CD14-positive monocyte (primary cell): ENCODE measurements around the gene FIBCD1. TPM values are rescaled to one million over a fixed set of nuclear protein-coding genes. Genes with fewer than 3 reads are reported as not detected.

ENCODE experiments used
- DNase-seq, 3 donors: peaks; one replicate each; pipeline ENCODE4 v3.0.0-alpha.2; 2011 to 2022
- H2AFZ ChIP-seq: 2 replicates; pipeline ENCODE4 v1.6.0; 2012; ENCODE audit warnings: mild to moderate bottlenecking, low read depth, low read length, inconsistent platforms; ENCODE audit not compliant: insufficient read depth, poor library complexity, severe bottlenecking
- H3K27ac ChIP-seq, 2 donors: 1 replicate in 1 of 2; 2 replicates in 1 of 2; pipeline ENCODE4 v1.5.1; 2012 to 2013; ENCODE audit warnings: low read length in 2 of 2, control low read depth in 1 of 2, inconsistent platforms in 1 of 2, low read depth in 1 of 2, mild to moderate bottlenecking in 1 of 2
- H3K27me3 ChIP-seq, 2 donors: one replicate each; pipeline versions ENCODE4 v1.6.0 to v1.6.1; 2011 to 2013; ENCODE audit warnings: low read length in 2 of 2; ENCODE audit not compliant: control insufficient read depth in 2 of 2, insufficient read depth in 2 of 2
- H3K36me3 ChIP-seq, 2 donors: replicated peaks in 1 of 2; 1 replicate in 1 of 2; 2 replicates in 1 of 2; pipeline versions ENCODE4 v1.5.1 to v1.6.1; 2012 to 2013; ENCODE audit warnings: low read length in 2 of 2, control low read depth in 1 of 2, inconsistent platforms in 1 of 2, mild to moderate bottlenecking in 1 of 2; ENCODE audit not compliant: insufficient read depth in 2 of 2, control insufficient read depth in 1 of 2
- H3K4me1 ChIP-seq, 2 donors: 1 replicate in 1 of 2; 2 replicates in 1 of 2; pipeline versions ENCODE4 v1.5.1 to v1.6.1; 2012 to 2013; ENCODE audit warnings: low read length in 2 of 2, control low read depth in 1 of 2, inconsistent platforms in 1 of 2, mild to moderate bottlenecking in 1 of 2, moderate library complexity in 1 of 2; ENCODE audit not compliant: insufficient read depth in 2 of 2, control insufficient read depth in 1 of 2
- H3K4me2 ChIP-seq: replicated peaks from 2 replicates; pipeline ENCODE3; 2012; ENCODE audit warnings: low read length, moderate library complexity, mild to moderate bottlenecking; ENCODE audit not compliant: poor library complexity, severe bottlenecking; ENCODE audit errors: extremely low read depth
- H3K4me3 ChIP-seq, 3 experiments: fragments of 200-600 bp in 1 of 3; sonication (generic) in 1 of 3; replicated peaks in 1 of 3; 1 replicate in 2 of 3; 2 replicates in 1 of 3; pipeline ENCODE4 v1.5.1; 2011 to 2013; ENCODE audit warnings: low read length in 3 of 3, mild to moderate bottlenecking in 3 of 3, control low read depth in 2 of 3, low read depth in 2 of 3, inconsistent platforms in 1 of 3, moderate library complexity in 1 of 3
- H3K79me2 ChIP-seq: 2 replicates; pipeline ENCODE4 v1.6.0; 2012; ENCODE audit warnings: mild to moderate bottlenecking, control low read depth, inconsistent platforms, low read length, moderate library complexity; ENCODE audit not compliant: insufficient read depth
- H3K9ac ChIP-seq: 2 replicates; pipeline ENCODE4 v1.6.0; 2017; ENCODE audit warnings: low read length, mild to moderate bottlenecking; ENCODE audit not compliant: insufficient read depth, poor library complexity, severe bottlenecking
- H3K9me3 ChIP-seq, 2 donors: replicated peaks in 1 of 2; 1 replicate in 1 of 2; 2 replicates in 1 of 2; pipeline versions ENCODE4 v1.5.1 to v1.6.1; 2012 to 2013; ENCODE audit warnings: low read length in 2 of 2, control low read depth in 1 of 2; ENCODE audit not compliant: control insufficient read depth in 1 of 2, insufficient read depth in 1 of 2
- H4K20me1 ChIP-seq: 2 replicates; pipeline ENCODE4 v1.6.0; 2012; ENCODE audit warnings: mild to moderate bottlenecking, low read length, control low read depth, moderate library complexity; ENCODE audit not compliant: insufficient read depth
- H3K27ac Mint-ChIP-seq, 7 donors: one replicate each; pipeline ENCODE4 v1.8.0; 2020; ENCODE audit warnings: mild to moderate bottlenecking in 7 of 7, mixed read lengths in 7 of 7, moderate library complexity in 6 of 7, inconsistent platforms in 2 of 7
- H3K27me3 Mint-ChIP-seq, 3 donors: one replicate each; pipeline ENCODE4 v1.8.0; 2021 to 2022; ENCODE audit warnings: low read depth in 3 of 3, mild to moderate bottlenecking in 3 of 3, mixed read lengths in 3 of 3, moderate library complexity in 3 of 3, inconsistent platforms in 1 of 3
- H3K36me3 Mint-ChIP-seq, 2 donors: one replicate each; pipeline ENCODE4 v1.8.0; 2020; ENCODE audit warnings: mixed read lengths in 2 of 2, inconsistent platforms in 1 of 2, mild to moderate bottlenecking in 1 of 2
- H3K4me1 Mint-ChIP-seq: one replicate; pipeline ENCODE4 v1.8.0; 2020; ENCODE audit warnings: mild to moderate bottlenecking, mixed read lengths
- H3K4me3 Mint-ChIP-seq, 2 donors: one replicate each; pipeline ENCODE4 v1.8.0; 2020; ENCODE audit warnings: mild to moderate bottlenecking in 2 of 2, mixed read lengths in 2 of 2, moderate library complexity in 1 of 2
- H3K9me3 Mint-ChIP-seq, 7 donors: one replicate each; pipeline ENCODE4 v1.8.0; 2020 to 2022; ENCODE audit warnings: mixed read lengths in 7 of 7, mild to moderate bottlenecking in 6 of 7, moderate library complexity in 6 of 7, inconsistent platforms in 2 of 7
- WGBS: methylation state at CpG from one replicate; pipeline ENCODE4 v1.1.5; 2013; ENCODE audit warnings: missing lambda C conversion rate; ENCODE audit not compliant: insufficient coverage; 5-methylcytosine and 5-hydroxymethylcytosine counted together
- intact Hi-C, 2 donors: fragments of 100-400 bp; cut with micrococcal nuclease; formaldehyde crosslinking; loops; one replicate each; pipeline versions ENCODE4 v1.15.0 to v1.15.1; 2023
- polyA plus RNA-seq, 3 donors: library from polyadenylated mRNA; depleted of rRNA in 1 of 3; unstranded in 2 of 3; stranded (reverse) in 1 of 3; fragments of 300-500 nt in 2 of 3; fragments of >200 nt in 1 of 3; fragmentation: Illumina TruSeq in 2 of 3; gene quantifications; 1 replicate in 2 of 3; 2 replicates in 1 of 3; pipeline ENCODE4 v1.2.3, GENCODE V29; 2012 to 2021
- TF ChIP-seq, protein P1 (sequence below): fragments of 200-600 bp; IDR thresholded peaks from one replicate; pipeline ENCODE4 v1.8.0; 2022; ENCODE audit warnings: antibody characterized with exemption, mild to moderate bottlenecking

FIBCD1 gene
- polyA plus RNA-seq, 3 donors = not detected

DNA sequence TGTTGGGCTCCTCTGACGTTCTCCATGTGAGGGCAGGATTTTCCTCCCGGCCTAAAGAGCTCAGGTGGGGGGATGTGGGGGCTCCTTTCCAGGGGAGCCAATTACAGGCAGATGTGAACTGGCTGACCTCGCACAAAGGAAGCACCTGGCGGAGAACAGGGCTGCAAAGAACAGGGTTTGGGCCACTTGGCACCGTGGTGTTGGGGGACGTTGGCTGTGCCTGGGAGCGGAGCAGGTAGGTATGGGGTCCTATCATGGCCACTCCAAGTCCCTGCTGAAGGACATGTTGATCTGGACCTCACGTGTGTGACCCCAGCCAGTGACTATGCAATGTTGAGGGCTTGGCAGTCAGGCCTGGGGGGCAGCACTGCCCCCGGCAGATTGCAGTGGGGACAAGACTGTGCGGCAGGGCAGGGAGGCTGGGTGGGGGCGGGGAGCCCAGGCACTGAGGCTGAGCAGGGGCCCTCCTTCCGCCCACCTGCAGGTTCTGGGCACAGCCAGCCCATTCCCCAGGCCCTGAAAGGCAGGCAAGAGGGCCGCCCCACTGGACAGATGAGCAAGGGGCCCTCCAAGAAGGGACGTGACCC lies 19.4 kb downstream of the FIBCD1 start:
- DNase-seq = no peak
- H3K4me2 ChIP-seq = no peak overlapping the region
- H3K27me3 ChIP-seq = no peaks in the 10 kb centered on the region
- Mint-ChIP-seq H3K9me3 (peaks cover 0 to 1% (median 0%) of the 10 kb centered on the region in 7 donors), H3K27me3 (peaks cover 11 to 23% (median 18%) of the 10 kb centered on the region in 3 donors), H3K4me1 (no peaks in the 10 kb centered on the region), H3K4me3 (no peak overlapping the region), H3K27ac (no peak overlapping the region), H3K36me3 (no peaks in the 10 kb centered on the region)
- TF ChIP-seq, protein P1, sequence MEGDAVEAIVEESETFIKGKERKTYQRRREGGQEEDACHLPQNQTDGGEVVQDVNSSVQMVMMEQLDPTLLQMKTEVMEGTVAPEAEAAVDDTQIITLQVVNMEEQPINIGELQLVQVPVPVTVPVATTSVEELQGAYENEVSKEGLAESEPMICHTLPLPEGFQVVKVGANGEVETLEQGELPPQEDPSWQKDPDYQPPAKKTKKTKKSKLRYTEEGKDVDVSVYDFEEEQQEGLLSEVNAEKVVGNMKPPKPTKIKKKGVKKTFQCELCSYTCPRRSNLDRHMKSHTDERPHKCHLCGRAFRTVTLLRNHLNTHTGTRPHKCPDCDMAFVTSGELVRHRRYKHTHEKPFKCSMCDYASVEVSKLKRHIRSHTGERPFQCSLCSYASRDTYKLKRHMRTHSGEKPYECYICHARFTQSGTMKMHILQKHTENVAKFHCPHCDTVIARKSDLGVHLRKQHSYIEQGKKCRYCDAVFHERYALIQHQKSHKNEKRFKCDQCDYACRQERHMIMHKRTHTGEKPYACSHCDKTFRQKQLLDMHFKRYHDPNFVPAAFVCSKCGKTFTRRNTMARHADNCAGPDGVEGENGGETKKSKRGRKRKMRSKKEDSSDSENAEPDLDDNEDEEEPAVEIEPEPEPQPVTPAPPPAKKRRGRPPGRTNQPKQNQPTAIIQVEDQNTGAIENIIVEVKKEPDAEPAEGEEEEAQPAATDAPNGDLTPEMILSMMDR = no peak
- H2AFZ ChIP-seq = no peak overlapping the region
- H4K20me1 ChIP-seq = no peaks in the 10 kb centered on the region
- no peak overlapping the region for H3K4me3 ChIP-seq
- no peaks in the 10 kb centered on the region for H3K4me1 ChIP-seq
- H3K27ac ChIP-seq = no peak overlapping the region
- intact Hi-C loops = no loop called here
- no peaks in the 10 kb centered on the region for H3K79me2 ChIP-seq
- H3K36me3 ChIP-seq = no peaks in the 10 kb centered on the region
- WGBS = 70% methylated on average over 10 of the region's 14 CpGs
- no peak overlapping the region for H3K9ac ChIP-seq
- no peaks in the 10 kb centered on the region for H3K9me3 ChIP-seq

DNA sequence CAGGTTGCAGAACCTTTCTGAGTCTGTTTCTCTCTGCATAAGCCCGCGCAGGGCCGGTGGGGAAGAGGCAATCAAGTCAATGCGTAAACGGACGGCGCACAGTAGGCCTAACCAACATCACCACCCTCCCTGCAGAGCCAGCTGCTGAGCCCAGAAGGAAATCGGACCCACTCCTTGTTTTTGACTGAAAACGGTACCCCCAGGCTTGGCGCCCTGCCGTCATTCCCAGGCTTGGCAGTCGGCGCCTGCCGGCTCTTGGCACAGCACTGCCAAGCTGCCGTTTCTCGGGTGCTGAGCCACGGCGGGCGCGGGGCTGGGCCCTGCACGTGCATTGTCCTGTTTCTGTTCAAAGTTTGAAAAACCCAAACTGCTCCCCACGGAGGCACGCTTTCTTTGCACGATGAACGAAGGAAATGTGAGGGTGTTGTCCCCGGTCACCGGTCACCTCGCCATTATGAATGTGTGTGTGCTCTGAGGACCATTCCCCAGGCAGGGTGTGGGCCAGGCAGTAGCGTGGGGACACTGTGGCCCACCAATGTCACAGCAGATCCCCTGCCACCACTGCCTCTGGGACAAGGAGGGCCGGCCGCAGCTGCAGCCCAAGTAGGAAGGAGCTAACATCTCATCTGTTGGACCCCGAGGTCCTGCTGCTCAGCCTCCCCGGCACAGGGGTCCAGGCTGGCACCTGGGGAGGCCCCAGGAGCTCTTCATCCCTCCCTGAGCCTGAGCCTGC lies 20.1 kb downstream of the FIBCD1 start:
- intact Hi-C loops = no loop called here
- H3K27ac ChIP-seq = no peak overlapping the region
- no peak overlapping the region for H3K4me2 ChIP-seq
- H3K4me1 Mint-ChIP-seq = no peaks in the 10 kb centered on the region
- H3K27me3 ChIP-seq = no peaks in the 10 kb centered on the region
- TF ChIP-seq, protein P1 = no peak
- H4K20me1 ChIP-seq = no peaks in the 10 kb centered on the region
- DNase-seq = no peak
- H3K27ac Mint-ChIP-seq = no peak overlapping the region
- H3K9me3 Mint-ChIP-seq = peaks cover 0 to 1% (median 0%) of the 10 kb centered on the region in 7 donors
- no peak overlapping the region for H2AFZ ChIP-seq
- 86% methylated on average over 26 of the region's 33 CpGs for WGBS
- H3K4me3 Mint-ChIP-seq = no peak overlapping the region
- no peaks in the 10 kb centered on the region for H3K79me2 ChIP-seq
- no peaks in the 10 kb centered on the region for H3K4me1 ChIP-seq
- H3K36me3 Mint-ChIP-seq = no peaks in the 10 kb centered on the region
- no peak overlapping the region for H3K4me3 ChIP-seq
- no peak overlapping the region for H3K9ac ChIP-seq
- peaks cover 11 to 24% (median 18%) of the 10 kb centered on the region in 3 donors for H3K27me3 Mint-ChIP-seq
- no peaks in the 10 kb centered on the region for H3K36me3 ChIP-seq
- no peaks in the 10 kb centered on the region for H3K9me3 ChIP-seq
